ENCODE data around the gene GK. TPM values are rescaled to one million over a fixed set of nuclear protein-coding genes. Genes with fewer than 3 reads are reported as not detected.

The GK gene
- polyA plus RNA-seq (2011; rRNA removed) = 5.1 and 7.1 TPM in 2 replicates
- polyA plus RNA-seq (2012; cell fraction: cytosol; rRNA removed) = 1.3 and 1.5 TPM in 2 replicates
- 1.4 TPM in 2 replicates for polyA plus RNA-seq (2012; cell fraction: nucleus; rRNA removed)
- 1.3 to 1.5 TPM (median 1.4 TPM) in 3 replicates for polyA plus RNA-seq (2017; fragmentation: RNase III; extraction: RNeasy Plus Mini Kit Qiagen cat#74134 plus additional on column Dnase treatment)
- polyA minus RNA-seq (2011; rRNA and poly(A)+ RNA removed) = 1.7 and 3.5 TPM in 2 replicates

DNA sequence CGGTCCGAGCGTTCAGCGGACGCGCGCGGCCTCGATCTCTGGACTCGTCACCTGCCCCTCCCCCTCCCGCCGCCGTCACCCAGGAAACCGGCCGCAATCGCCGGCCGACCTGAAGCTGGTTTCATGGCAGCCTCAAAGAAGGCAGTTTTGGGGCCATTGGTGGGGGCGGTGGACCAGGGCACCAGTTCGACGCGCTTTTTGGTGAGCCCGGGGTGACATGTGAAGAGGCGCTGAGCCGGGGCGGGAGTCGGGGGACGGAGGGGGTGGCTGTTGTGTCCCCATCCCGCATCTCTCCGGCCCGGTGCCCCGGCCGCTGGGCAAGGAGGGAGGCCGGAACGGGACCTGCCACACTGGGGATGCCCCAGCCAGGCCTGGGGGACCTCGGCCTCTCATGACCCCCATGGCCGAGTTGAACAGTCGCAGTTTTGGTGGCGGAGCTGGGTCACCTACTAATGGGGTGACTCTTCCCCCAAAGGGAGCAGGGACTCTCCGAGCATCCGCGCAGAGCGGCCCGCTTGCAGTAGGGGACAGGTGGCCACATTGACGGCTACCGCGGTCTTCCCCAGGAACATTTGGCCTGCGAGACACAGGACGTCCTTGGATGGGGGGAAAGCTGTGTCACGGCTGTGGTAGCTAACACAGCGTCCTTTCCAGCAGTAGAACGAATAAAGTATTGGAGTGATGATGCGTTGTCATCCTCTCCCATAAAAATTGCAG lies at the start of gene GK:
TSS of gene GK (plus strand) at position 9 of the 717 bp plus-strand sequence. CDS start at position 124, 115 bp downstream.
- 49% methylated on average over 11 of the region's 53 CpGs for WGBS (ENCODE audit: missing lambda C conversion rate)
- Histone ChIP-seq H3K27ac (peak within 1 kb of the TSS; percentile 54 to 85; a peak in 5 of 6 replicates), H3K4me2 (peak within 1 kb of the TSS; percentile 71), H3K4me1 (no peaks in the 10 kb centered on the region), H3K4me3 (peak within 1 kb of the TSS; percentile 50), H3K9me3 (no peaks in the 10 kb centered on the region)
- FAIRE-seq = no peak
- TF ChIP-seq MAZ (IDR thresholded peaks at IDR 0.05; ENCODE audit: borderline replicate concordance, low read depth, low read length) = no peak
- TF ChIP-seq PHF8 (IDR thresholded peaks at IDR 0.05; ENCODE audit: borderline replicate concordance, low read depth) = peak; percentile 55
- TF ChIP-seq ESRRA (IDR thresholded peaks at IDR 0.05; ENCODE audit: borderline replicate concordance, low read length) = no peak
- TF ChIP-seq EP300 (IDR thresholded peaks at IDR 0.05) = no peak
- TF ChIP-seq, protein P1, sequence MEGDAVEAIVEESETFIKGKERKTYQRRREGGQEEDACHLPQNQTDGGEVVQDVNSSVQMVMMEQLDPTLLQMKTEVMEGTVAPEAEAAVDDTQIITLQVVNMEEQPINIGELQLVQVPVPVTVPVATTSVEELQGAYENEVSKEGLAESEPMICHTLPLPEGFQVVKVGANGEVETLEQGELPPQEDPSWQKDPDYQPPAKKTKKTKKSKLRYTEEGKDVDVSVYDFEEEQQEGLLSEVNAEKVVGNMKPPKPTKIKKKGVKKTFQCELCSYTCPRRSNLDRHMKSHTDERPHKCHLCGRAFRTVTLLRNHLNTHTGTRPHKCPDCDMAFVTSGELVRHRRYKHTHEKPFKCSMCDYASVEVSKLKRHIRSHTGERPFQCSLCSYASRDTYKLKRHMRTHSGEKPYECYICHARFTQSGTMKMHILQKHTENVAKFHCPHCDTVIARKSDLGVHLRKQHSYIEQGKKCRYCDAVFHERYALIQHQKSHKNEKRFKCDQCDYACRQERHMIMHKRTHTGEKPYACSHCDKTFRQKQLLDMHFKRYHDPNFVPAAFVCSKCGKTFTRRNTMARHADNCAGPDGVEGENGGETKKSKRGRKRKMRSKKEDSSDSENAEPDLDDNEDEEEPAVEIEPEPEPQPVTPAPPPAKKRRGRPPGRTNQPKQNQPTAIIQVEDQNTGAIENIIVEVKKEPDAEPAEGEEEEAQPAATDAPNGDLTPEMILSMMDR (IDR thresholded peaks at IDR 0.05) = no peak
- no peak for TF ChIP-seq ZSCAN20 (CRISPR knock-in tag; IDR thresholded peaks at IDR 0.05)
- TF ChIP-seq NR3C1 (IDR thresholded peaks at IDR 0.05) = no peak
- no peak for TF ChIP-seq CBX8 (IDR thresholded peaks at IDR 0.05)
- ChIA-PET CTCF (interaction anchor here (0.9 kb wide), 1 partner anchor 84 kb away, joined by 3 read pairs; no protein-coding TSS in a partner anchor), POLR2A (no interaction called here)
- ATAC-seq = peak; percentile 43 to 45
- DNase-seq (ENCODE audit: low read depth in 1 of 2, low spot score in 1 of 2) = no peak

DNA sequence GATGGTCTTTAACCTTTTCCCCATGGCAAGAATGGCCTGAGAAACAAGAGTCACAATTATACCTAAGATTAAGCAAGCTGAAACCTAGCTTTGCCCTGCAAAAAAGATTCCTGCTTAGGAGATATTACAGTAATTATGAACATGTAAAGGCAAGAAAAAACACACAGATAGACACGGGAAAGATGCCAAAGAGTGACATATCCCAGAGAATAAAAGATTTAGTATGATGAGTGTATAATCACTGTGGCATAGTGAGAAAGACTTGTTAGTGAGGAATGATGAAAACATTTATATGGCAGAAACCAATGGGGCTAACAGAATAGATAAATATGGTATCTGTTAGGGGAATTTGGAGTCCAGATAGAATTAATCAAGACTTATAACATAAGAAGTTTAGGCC lies 46.1 kb upstream of the GK start:
- FAIRE-seq (peak; percentile 81), DNase-seq (ENCODE audit: low read depth in 1 of 2, low spot score in 1 of 2) (no peak), ATAC-seq (no peak)
- Histone ChIP-seq H3K9me3 (no peaks in the 10 kb centered on the region), H3K4me2 (no peak overlapping the region), H3K4me1 (no peaks in the 10 kb centered on the region), H3K27ac (no peak overlapping the region), H3K4me3 (no peak overlapping the region)
- 0% methylated on average over 1 of the region's 1 CpG for WGBS (ENCODE audit: missing lambda C conversion rate)
- ChIA-PET CTCF (no interaction called here), POLR2A (no interaction called here)
- TF ChIP-seq NR3C1 (IDR thresholded peaks at IDR 0.05) = no peak
- no peak for TF ChIP-seq MAFK (IDR thresholded peaks at IDR 0.05; ENCODE audit: partially characterized antibody)
- TF ChIP-seq, protein P2, sequence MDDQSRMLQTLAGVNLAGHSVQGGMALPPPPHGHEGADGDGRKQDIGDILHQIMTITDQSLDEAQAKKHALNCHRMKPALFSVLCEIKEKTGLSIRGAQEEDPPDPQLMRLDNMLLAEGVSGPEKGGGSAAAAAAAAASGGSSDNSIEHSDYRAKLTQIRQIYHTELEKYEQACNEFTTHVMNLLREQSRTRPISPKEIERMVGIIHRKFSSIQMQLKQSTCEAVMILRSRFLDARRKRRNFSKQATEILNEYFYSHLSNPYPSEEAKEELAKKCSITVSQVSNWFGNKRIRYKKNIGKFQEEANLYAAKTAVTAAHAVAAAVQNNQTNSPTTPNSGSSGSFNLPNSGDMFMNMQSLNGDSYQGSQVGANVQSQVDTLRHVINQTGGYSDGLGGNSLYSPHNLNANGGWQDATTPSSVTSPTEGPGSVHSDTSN (IDR thresholded peaks at IDR 0.05) = no peak
- no peak for TF ChIP-seq RARB (CRISPR knock-in tag; IDR thresholded peaks at IDR 0.05)
- no peak for TF ChIP-seq NFE2L2 (conservative IDR thresholded peaks at IDR 0.05; ENCODE audit: low read length)
- no peak for TF ChIP-seq HOXA7 (CRISPR knock-in tag; IDR thresholded peaks at IDR 0.05)
- no peak for TF ChIP-seq POLR2AphosphoS2 (conservative IDR thresholded peaks at IDR 0.05; ENCODE audit: low read length)
- no peak for TF ChIP-seq FOSL2 (IDR thresholded peaks at IDR 0.05)
- TF ChIP-seq FOSL2 (CRISPR knock-in tag; IDR thresholded peaks at IDR 0.05) = no peak
- TF ChIP-seq KDM1A (IDR thresholded peaks at IDR 0.05; ENCODE audit: low read depth) = no peak
- TF ChIP-seq GATA3 (IDR thresholded peaks at IDR 0.05; ENCODE audit: borderline replicate concordance) = no peak
- no peak for TF ChIP-seq ESRRA (IDR thresholded peaks at IDR 0.05; ENCODE audit: borderline replicate concordance, low read length)
- TF ChIP-seq SMC3 (IDR thresholded peaks at IDR 0.05) = no peak
- TF ChIP-seq RCOR1 (IDR thresholded peaks at IDR 0.05; ENCODE audit: low read depth, low read length) = no peak
- TF ChIP-seq, protein P1 (IDR thresholded peaks at IDR 0.05) = no peak
- TF ChIP-seq SREBF2 (IDR thresholded peaks at IDR 0.05) = no peak
- no peak for TF ChIP-seq PHF8 (IDR thresholded peaks at IDR 0.05; ENCODE audit: borderline replicate concordance, low read depth)
- no peak for TF ChIP-seq HDAC2 (IDR thresholded peaks at IDR 0.05)
- no peak for TF ChIP-seq HEYL (CRISPR knock-in tag; IDR thresholded peaks at IDR 0.05)
